ENCODE data around the gene ENTPD7.

The ENTPD7 gene

DNA sequence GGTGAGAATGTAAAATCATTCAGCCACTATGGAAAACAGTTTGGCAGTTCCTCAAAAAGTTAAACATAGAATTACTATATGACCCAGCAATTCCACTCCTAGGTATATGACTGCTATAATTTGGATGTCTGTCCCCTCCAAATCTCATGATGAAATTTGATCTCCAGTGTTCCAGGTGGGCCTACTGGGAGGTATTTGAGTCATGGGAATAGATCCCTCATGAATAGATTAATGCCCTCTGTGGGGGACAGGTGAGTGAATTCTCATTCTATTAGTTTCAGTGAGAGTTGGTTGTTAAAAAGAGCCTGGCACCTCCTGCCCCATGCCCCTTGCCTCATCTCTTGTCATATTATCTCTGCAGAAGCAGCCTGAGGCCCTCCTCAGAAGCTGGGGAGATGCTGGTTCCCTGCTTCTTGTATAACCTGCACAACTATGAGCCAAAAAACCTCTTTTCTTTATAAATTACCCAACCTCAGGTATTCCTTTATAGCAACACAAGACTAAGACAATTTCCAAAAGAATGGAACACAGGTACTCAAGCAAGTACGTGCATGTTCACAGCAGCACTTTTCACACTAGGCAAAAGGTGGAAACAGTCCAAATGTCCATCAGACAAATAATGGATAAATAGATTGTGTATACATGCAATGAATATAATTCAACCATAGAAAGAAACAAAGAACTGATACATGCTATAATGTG is 30.2 kb upstream of the ENTPD7 start:
- Histone ChIP-seq H2AFZ (ENCODE audit: low read depth) (no peak overlapping the region), H3K27me3 (ENCODE audit: insufficient read depth, low read depth) (no peaks in the 10 kb centered on the region), H3K4me3 (IDR thresholded peaks at IDR 0.05; ENCODE audit: insufficient read depth, low read depth, low read length) (no peak overlapping the region), H3K9ac (no peak overlapping the region), H3K36me3 (ENCODE audit: insufficient read depth) (no peaks in the 10 kb centered on the region), H3K4me1 (ENCODE audit: low read depth, poor library complexity, severe bottlenecking) (no peaks in the 10 kb centered on the region), H3K27ac (no peak overlapping the region), H3K4me2 (no peak overlapping the region), H4K20me1 (ENCODE audit: insufficient read depth) (no peaks in the 10 kb centered on the region), H3K79me2 (ENCODE audit: insufficient read depth, low read depth) (no peaks in the 10 kb centered on the region)
- TF ChIP-seq, protein P1, sequence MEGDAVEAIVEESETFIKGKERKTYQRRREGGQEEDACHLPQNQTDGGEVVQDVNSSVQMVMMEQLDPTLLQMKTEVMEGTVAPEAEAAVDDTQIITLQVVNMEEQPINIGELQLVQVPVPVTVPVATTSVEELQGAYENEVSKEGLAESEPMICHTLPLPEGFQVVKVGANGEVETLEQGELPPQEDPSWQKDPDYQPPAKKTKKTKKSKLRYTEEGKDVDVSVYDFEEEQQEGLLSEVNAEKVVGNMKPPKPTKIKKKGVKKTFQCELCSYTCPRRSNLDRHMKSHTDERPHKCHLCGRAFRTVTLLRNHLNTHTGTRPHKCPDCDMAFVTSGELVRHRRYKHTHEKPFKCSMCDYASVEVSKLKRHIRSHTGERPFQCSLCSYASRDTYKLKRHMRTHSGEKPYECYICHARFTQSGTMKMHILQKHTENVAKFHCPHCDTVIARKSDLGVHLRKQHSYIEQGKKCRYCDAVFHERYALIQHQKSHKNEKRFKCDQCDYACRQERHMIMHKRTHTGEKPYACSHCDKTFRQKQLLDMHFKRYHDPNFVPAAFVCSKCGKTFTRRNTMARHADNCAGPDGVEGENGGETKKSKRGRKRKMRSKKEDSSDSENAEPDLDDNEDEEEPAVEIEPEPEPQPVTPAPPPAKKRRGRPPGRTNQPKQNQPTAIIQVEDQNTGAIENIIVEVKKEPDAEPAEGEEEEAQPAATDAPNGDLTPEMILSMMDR (conservative IDR thresholded peaks at IDR 0.05; ENCODE audit: low read depth, low read length): no peak

DNA sequence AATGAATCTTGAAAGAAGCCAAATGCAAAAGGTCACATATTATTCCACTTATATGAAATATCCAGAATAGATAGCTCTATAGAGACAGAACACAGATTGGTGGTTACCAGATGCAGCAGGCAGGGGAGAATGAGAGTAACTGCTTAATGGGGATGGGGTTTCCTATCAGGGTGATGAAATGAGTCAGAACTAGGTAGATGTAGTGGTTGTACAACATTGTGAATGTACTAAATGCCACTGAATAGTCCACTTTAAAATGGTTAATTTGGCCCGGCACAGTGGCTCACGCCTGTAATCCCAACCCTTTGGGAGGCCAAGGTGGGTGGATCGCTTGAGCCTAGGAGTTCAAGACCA is 29.7 kb upstream of the ENTPD7 start:
- Histone ChIP-seq H3K27ac (no peak overlapping the region), H3K9ac (no peak overlapping the region), H3K4me2 (no peak overlapping the region), H2AFZ (ENCODE audit: low read depth) (no peak overlapping the region), H3K4me3 (IDR thresholded peaks at IDR 0.05; ENCODE audit: insufficient read depth, low read depth, low read length) (no peak overlapping the region), H3K4me1 (ENCODE audit: low read depth, poor library complexity, severe bottlenecking) (no peaks in the 10 kb centered on the region), H3K27me3 (ENCODE audit: insufficient read depth, low read depth) (no peaks in the 10 kb centered on the region), H3K36me3 (ENCODE audit: insufficient read depth) (no peaks in the 10 kb centered on the region), H4K20me1 (ENCODE audit: insufficient read depth) (no peaks in the 10 kb centered on the region), H3K79me2 (ENCODE audit: insufficient read depth, low read depth) (no peaks in the 10 kb centered on the region)
- TF ChIP-seq, protein P1 (conservative IDR thresholded peaks at IDR 0.05; ENCODE audit: low read depth, low read length): no peak

DNA sequence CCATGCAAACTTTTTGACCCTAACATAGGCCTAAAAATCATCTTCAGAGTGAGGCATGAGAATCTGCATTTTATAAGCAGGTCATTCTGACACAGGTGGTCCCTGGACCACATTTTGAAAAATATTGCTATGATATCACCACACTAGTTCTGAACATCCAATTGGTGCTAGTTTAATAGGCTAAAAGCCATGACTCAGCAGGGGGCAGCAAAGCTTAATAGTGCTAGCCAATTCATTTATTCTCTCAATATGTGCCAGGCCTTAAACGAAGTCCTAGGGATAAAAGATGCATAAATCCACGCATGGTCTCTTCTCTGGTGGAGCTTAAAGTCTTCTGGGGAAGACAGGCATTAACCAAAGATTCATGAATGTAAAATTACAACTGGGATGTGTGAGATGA is 28.9 kb upstream of the ENTPD7 start:
- Histone ChIP-seq H3K9ac (no peak overlapping the region), H3K4me1 (ENCODE audit: low read depth, poor library complexity, severe bottlenecking) (no peaks in the 10 kb centered on the region), H2AFZ (ENCODE audit: low read depth) (no peak overlapping the region), H3K79me2 (ENCODE audit: insufficient read depth, low read depth) (no peaks in the 10 kb centered on the region), H3K4me2 (no peak overlapping the region), H3K36me3 (ENCODE audit: insufficient read depth) (no peaks in the 10 kb centered on the region), H4K20me1 (ENCODE audit: insufficient read depth) (no peaks in the 10 kb centered on the region), H3K27ac (no peak overlapping the region), H3K4me3 (IDR thresholded peaks at IDR 0.05; ENCODE audit: insufficient read depth, low read depth, low read length) (no peak overlapping the region), H3K27me3 (ENCODE audit: insufficient read depth, low read depth) (no peaks in the 10 kb centered on the region)
- TF ChIP-seq, protein P1 (conservative IDR thresholded peaks at IDR 0.05; ENCODE audit: low read depth, low read length): no peak

DNA sequence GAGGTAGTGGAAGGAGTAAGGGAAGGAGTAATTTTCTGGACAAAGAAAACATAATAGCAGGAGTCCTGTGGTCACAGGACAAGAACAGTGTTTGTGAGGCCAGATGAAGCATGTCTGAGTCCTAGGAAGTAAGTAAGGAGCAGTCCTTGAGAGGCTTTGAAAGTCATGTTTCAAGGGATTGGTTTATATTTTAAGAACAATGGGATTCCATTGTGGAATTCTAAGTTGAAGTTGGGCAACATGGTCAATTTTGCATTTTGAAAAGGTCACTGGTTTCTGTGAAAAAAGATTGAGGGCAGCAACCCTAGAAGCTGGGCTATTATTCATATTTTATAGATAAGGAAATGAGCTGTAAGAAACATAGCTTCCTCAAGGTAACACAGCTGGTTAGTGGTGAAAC is 28.3 kb upstream of the ENTPD7 start:
- Histone ChIP-seq H3K4me1 (ENCODE audit: low read depth, poor library complexity, severe bottlenecking) (no peaks in the 10 kb centered on the region), H2AFZ (ENCODE audit: low read depth) (no peak overlapping the region), H3K27me3 (ENCODE audit: insufficient read depth, low read depth) (no peaks in the 10 kb centered on the region), H3K79me2 (ENCODE audit: insufficient read depth, low read depth) (no peaks in the 10 kb centered on the region), H3K36me3 (ENCODE audit: insufficient read depth) (no peaks in the 10 kb centered on the region), H4K20me1 (ENCODE audit: insufficient read depth) (no peaks in the 10 kb centered on the region), H3K9ac (no peak overlapping the region), H3K4me2 (no peak overlapping the region), H3K4me3 (IDR thresholded peaks at IDR 0.05; ENCODE audit: insufficient read depth, low read depth, low read length) (no peak overlapping the region), H3K27ac (no peak overlapping the region)
- TF ChIP-seq, protein P1 (conservative IDR thresholded peaks at IDR 0.05; ENCODE audit: low read depth, low read length): no peak
